NCI-H446 (cell line): Measurements from ENCODE around the gene DLG2.
"Not testable (repeated sequence)": the region's sequence is repeated elsewhere in the genome, so short reads cannot be mapped to it uniquely, and the experiment has no call there.

ENCODE experiments used
- DNase-seq, 2 experiments: peaks; one replicate each; lab custom pipeline; 2025; lab: John Stamatoyannopoulos, UW

Gene DLG2

DNA sequence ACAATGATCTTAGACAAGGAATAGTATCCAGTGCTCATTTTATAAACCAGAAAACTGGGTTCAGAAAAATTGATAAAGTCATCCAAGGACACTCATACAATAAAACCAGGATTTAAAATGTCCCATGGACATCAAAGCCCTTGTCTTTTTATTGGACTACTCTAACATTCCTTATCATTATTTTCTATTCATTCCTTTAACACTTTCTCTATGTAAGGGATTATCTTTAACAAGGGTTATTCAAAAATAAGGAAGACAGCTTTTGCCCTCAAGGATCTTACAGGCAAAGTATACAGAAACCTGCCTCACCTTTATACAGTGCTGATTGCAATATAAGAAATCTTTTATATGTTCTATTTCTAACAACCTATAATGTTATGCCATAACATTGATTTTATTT is 790.8 kb downstream of the DLG2 start:
- DNase-seq: no peak

GRCh38 chr11:84833488-84834088 is 793.6 kb downstream of the DLG2 start:
- no peak for DNase-seq

DNA sequence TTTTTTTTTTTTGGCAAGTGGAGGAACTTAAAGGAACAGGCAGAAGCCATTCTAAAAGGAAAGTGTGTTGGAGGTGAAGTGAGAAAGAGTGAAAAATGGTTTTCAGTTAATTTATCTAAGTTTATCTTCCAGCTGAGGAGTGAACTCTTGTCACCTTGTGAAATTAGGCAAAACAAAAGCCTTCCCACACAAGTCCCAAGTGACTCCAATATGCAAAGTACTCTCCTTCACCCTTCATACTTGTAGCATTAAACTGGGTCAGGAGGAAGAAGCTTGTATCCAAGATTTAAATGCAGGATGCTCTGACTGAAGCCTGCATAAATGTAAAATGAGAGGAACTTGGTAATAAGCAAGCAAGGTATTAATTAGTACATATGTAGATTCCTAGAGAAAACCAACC is 796.8 kb downstream of the DLG2 start:
- DNase-seq: no peak

DNA sequence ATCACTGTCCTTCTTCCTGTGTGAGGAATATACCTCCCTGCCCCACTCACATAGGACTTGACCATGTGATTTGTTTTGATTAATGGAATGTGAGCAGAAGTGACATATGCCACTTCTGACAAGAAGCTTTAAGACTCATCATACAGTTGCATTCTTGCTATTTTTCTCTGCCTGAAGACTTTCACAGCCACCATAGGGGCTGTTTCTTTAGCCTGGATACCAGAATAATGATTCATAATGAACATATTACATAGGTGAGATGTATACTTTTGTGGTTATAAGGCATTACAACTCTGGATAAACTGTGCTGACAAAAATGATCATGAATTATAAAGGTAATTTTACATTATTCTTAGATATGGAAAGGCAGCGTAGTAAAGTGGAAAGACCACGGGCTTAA is 798.0 kb downstream of the DLG2 start:
- no peak for DNase-seq

DNA sequence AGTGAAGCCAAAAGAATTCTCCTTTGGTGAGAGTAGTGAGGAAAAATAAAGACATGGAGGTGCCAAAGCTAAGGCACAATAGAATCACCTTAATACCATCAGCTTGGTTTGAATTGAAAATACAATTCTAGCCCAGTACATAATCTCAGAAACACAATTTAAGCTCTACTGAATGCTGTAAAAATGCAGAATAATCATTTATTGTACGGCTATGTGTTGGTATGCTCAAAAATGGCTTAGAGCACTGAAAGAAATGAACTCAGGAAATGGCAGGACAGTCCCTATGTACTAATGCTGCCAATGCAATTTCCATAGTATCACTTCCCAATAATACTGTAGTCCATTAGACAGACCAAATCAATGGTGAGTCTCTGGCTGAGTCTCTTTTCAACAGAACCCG is 798.5 kb downstream of the DLG2 start:
- DNase-seq: no peak

GRCh38 chr11:84825106-84825660 is 802.0 kb downstream of the DLG2 start:
- DNase-seq: no peak

DNA sequence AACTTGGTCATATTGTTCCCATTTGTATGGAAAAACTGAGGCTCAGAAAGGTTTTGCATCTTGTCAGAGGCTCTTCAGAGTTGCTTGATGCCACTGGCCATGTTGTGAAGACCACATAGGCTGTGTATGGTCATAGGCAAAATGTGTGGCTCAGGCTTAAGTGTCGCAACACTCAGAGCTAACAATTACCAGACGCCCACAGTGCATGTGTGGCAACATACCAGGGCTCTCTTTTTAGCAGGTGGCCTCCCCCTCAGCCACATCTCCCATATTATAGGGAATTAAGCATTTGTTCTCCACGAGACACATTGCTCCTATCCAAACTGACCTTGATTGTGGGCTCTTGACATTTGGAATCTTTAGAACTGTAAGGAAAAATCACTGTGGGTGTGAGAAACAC is 802.5 kb downstream of the DLG2 start:
- no peak for DNase-seq

DNA sequence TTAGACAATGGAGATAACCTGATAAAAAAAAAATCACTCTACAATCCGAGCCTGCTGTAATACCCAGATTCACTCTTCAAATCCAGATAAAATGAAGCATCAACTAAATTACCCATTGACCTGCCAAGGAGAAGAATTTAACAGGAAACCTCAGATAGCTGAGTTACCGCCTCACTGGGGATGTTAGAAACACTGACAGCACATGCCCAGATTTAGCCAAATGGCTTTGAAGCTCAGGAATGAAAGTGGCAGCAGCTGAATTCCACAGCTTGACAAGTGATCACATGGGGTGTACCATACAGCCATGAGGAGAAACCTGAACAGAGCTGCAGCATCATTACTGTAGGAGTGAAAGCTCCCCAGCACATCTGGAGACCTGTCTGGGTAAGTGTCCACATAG is 807.6 kb downstream of the DLG2 start:
- no peak for DNase-seq

DNA sequence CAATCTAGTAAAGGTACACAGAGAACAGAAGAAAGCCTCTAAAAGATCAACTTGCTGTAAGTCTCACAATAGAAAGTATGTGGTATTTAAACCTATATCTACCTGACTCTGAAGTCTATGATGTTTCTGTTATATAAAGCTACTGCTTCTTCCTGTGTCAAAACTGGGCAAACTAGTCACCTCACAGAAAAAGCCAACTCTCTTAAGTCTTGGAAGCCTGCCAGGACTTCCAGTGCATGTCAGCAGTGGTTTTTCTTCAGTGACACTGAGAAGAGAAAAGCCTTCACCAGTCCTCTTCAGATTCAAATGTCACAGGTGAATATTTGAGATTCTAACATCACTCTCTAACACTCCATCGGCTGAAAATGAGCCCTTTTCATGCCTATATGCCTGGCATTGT is 808.0 kb downstream of the DLG2 start:
- DNase-seq: peak in 1 of 2 experiments; percentile 22

- DNase-seq: no peak
Measured at GRCh38 chr11:84817998-84818397, 809.1 kb downstream of the DLG2 start.

GRCh38 chr11:84812471-84812969 is 814.6 kb downstream of the DLG2 start:
- DNase-seq: no peak

GRCh38 chr11:84806354-84806753 is 820.8 kb downstream of the DLG2 start:
- no peak for DNase-seq

GRCh38 chr11:84804041-84804440 is 823.1 kb downstream of the DLG2 start:
- DNase-seq: no peak

DNA sequence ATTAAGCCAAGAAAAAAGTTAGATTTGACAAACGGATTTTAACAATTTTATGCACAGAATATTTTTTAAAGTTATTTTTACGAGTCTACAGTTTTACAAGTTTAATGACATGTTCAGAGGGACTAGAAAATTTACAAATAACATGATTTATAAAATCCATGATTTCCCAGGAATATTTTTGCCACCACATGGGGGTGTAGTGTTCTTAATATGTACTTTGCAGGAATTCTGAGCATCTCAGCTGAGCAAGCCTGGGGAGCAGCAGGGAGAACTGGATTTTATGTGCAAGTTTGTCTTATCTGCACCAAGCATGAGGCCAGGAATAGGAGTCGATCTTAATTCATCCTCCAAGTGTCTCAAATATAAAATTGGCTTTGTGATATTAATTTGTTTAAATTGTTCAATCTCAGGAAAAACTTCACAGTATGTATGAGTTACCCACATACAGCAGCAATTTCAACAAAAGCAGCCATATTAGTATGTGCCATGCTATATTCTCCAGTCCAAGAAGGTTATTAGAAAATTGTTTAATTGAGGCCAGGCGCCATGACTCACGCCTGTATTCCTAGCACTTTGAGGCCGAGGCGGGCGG is 826.3 kb downstream of the DLG2 start:
- peak; percentile 7 to 60 for DNase-seq

DNA sequence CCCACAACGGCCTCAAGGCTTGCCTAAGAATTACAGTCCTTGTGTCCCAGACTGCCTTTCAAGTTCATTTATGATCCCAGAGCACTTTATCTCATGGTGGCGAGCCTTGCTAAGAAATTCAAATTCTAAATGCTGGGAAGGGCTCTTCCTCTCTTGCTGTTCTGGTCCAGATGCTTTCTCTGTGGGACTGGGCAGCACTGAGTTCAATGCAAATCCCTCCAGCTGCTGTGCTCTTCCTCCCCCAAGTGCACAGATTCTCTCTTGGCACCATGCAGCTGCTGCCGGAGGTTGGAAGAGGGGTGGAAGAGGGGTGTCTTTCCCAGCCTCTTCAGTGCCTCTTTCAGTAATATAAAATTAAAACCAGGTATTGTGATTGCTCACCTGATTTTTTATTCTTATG is 828.0 kb downstream of the DLG2 start:
- DNase-seq: no peak

- no peak for DNase-seq
Measured at GRCh38 chr11:84795698-84796097, 831.4 kb downstream of the DLG2 start.

DNA sequence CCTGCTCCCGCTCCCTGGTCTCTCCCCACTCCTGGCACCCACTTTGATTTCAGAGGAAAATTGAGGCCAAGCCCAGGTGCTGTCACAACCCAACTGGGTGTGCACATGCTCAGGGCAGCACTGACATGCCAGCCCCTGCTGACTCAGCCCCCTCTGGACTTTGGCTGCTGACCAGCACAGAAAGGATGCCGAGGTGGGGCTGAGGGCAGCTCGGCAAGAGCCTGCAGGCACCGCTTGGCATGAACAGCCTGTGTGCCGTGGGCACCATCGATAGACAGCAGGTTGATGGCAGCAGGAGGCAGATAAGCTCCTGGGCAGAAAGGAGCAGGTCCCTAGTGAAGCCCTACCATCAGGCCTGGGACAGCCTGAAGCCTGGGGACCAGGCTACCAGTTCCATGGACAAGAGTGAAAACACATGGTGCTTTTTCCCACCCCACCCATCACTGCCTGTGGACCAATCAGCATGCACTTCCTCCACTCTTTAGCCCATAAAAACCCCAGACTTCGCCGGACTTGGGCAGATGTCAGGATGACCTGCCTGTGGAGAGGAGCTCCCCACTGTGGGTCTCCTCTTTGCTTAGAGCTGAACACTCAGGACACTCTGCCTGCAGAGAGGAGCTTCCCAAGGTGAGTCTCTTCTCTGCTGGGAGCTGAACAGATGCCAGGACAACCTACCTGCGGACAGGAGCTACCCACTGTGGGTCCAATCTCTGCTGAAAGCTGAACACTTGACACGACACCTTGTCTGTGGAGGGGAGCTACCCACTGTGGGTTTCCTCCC is 832.3 kb downstream of the DLG2 start:
- DNase-seq: no peak

GRCh38 chr11:84793318-84793717 is 833.8 kb downstream of the DLG2 start:
- DNase-seq: no peak

DNA sequence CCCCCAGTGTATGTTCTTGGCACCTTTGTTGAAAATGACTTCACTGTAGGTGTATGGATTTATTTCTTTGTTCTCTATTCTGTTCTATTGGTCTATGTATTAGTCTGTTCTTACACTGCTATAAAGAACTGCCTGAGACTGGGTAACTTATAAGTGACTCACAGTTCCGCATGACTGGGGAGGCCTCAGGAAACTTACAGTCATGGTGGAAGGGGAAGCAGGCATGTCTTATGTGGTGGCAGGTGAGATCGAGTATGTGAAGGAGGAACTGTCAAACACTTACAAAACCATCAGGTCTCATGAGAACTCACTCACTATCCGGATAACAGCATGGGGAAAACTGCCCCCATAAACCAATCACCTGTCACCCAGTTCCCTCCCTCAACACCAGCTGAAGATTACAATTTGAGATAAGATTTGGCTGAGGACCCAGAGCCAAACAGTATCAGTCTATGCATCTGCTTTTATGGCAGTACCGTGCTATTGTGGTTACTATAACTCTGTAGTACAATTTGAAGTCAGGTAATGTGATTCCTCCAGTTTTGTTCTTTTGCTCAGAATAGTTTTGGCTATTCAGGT is 836.2 kb downstream of the DLG2 start:
- no peak for DNase-seq

DNA sequence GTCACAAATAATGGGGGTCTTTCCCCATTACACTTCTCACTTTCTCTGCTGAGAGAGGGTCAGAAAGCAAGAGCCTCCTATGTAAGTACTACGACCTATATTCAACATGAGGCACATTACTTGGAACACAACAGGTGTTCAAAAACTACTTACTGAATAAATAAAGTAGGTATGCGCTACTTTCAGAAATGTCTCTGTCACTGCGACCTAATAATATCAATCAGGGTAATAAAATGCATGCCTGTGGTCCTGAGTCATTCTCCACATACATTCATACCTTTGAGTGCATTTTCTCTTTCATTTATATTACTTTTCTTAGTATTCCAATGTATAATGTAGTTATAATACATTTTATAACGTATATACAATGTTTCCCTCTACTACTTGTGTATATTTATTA is 838.9 kb downstream of the DLG2 start:
- no peak for DNase-seq

- not testable (repeated sequence) for DNase-seq
Measured at GRCh38 chr11:84784158-84784557, 843.0 kb downstream of the DLG2 start.

- DNase-seq: peak; percentile 3 to 53
Measured at GRCh38 chr11:84780689-84781293, 846.4 kb downstream of the DLG2 start.
